Measurements from ENCODE around the gene NRXN3.

NRXN3 gene

DNA sequence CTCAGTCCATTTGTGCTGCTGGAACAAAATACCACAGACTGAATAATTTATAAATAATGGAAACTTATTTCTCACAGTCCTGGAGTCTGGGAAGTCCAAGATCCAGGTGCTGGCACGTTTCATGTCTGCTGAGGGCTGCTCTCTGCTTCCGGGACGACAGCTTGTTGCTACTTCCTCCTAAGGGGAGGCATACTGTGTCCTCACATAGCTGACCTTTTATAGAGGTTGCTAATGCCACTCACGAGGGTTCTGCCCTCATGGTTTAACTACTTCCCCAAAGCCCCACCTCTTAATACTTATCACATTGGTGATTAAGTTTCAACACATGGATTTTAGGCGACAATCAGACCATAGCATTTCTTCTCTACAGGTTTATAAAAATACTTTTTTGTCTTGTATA is 411.1 kb downstream of the NRXN3 start:
- TF ChIP-seq, protein P1, sequence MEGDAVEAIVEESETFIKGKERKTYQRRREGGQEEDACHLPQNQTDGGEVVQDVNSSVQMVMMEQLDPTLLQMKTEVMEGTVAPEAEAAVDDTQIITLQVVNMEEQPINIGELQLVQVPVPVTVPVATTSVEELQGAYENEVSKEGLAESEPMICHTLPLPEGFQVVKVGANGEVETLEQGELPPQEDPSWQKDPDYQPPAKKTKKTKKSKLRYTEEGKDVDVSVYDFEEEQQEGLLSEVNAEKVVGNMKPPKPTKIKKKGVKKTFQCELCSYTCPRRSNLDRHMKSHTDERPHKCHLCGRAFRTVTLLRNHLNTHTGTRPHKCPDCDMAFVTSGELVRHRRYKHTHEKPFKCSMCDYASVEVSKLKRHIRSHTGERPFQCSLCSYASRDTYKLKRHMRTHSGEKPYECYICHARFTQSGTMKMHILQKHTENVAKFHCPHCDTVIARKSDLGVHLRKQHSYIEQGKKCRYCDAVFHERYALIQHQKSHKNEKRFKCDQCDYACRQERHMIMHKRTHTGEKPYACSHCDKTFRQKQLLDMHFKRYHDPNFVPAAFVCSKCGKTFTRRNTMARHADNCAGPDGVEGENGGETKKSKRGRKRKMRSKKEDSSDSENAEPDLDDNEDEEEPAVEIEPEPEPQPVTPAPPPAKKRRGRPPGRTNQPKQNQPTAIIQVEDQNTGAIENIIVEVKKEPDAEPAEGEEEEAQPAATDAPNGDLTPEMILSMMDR (IDR thresholded peaks at IDR 0.05; ENCODE audit: low read depth, low read length, missing control alignments): no peak
- DNase-seq (ENCODE audit: low read depth): no peak
- H3K4me3 ChIP-seq (ENCODE audit: low read depth, low read length): no peak overlapping the region

DNA sequence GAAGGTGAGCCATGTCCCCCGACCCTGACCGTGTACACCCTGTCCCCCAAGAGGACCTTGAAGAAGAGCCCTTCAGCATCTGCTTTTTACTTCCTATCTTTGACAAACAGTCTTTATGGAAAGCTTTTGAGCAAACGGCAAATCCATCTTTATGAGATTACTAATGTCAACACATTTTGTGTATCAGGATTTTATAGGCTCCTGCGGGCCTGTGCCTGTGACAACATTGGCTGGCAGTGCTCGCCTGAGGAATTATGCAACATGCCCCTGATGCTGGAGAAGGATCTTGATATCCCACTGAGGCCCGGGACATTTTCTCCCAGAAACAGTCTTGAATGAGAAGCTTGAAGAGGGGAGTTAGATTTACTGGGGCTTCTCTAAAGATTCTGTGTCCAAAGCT is 416.5 kb downstream of the NRXN3 start:
- no peak for DNase-seq (ENCODE audit: low read depth)
- no peak overlapping the region for H3K4me3 ChIP-seq (ENCODE audit: low read depth, low read length)
- TF ChIP-seq, protein P1 (IDR thresholded peaks at IDR 0.05; ENCODE audit: low read depth, low read length, missing control alignments): no peak

DNA sequence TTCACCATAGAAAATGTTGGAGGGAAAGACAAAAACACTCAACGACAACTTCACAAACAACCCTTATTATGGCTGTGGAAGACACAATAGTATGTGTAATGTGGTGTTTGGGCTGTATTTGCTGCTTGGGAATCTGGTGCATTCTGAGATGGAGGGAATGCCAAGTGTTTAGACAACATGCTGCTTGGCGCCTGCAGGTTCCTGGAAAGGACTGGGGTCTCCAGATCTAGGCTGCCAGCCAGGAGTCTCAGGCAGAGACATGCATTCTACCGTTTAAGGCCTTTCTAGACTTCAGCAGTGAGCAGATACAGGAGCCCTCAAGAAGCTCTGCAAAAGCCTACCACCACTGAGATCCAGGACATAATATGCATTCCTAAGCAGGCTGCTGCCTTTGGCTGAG is 418.7 kb downstream of the NRXN3 start:
- DNase-seq (ENCODE audit: low read depth): no peak
- no peak overlapping the region for H3K4me3 ChIP-seq (ENCODE audit: low read depth, low read length)
- TF ChIP-seq, protein P1 (IDR thresholded peaks at IDR 0.05; ENCODE audit: low read depth, low read length, missing control alignments): no peak

DNA sequence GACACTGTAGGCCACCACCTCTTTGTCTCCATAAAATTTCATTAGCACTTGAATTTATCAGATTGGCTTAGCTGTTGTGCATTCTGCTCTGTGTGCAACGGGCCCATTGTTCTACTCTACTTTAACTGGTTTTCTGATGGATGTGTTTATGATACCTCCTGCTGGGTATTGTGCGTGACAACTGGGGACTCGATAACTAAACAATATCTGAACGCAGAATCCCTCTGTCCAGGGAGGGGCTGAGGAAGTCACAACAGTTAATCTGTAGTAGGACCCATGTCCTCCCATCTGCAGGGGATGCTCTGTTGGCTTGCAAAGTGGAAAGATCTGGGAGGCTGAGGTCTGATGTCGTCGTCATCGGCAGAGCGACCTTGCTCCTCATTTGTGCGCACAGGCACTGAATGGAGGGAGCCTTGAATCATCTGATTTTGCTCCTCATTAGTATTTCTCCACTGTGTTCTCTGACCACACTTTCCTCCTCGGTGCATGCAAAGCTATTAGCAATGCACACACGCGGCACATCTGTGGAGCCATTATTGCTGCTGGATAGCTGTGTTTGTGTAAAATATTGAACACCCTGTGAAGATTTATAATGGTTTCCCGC is 422.5 kb downstream of the NRXN3 start:
- DNase-seq (ENCODE audit: low read depth): no peak
- TF ChIP-seq, protein P1 (IDR thresholded peaks at IDR 0.05; ENCODE audit: low read depth, low read length, missing control alignments): no peak
- no peak overlapping the region for H3K4me3 ChIP-seq (ENCODE audit: low read depth, low read length)

DNA sequence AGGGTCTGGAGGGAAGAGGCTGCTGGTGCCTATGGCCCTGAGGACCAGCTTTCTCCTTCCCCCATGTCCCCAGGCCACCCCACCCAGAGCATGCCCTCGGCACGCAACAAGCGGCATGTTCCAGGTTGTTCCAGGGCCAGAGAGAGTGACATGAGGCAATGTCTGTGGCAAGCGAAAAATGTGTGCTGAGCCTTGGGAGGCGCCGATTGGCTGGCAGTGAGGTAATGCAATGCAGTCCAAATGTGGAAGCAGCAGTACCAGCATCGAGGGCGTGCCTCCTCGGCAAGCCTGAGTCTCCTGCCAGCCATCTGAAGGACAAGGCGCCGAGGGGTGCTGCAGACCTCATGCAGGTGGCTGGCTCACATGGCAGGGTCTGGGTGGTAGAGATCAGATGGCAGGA is 423.8 kb downstream of the NRXN3 start:
- no peak for DNase-seq (ENCODE audit: low read depth)
- TF ChIP-seq, protein P1 (IDR thresholded peaks at IDR 0.05; ENCODE audit: low read depth, low read length, missing control alignments): no peak
- H3K4me3 ChIP-seq (ENCODE audit: low read depth, low read length): no peak overlapping the region

DNA sequence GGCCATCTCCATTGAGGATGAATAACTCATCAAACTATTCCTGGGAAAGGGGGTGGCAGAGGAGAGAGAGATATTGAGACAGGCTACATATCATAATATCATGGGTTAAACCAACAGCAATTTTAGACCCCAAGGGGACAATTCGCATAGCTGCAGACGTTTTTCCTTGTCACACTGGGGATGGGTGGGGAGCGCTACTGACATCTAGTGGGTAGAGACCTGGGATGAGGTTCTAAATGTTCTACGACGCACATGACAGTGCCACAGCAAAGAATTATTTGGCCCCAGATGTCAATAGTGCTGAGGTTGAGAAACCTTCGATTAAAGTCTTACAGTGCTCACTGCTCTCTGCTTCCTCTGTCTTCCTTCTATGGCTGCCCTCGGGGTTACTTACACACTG is 425.6 kb downstream of the NRXN3 start:
- TF ChIP-seq, protein P1 (IDR thresholded peaks at IDR 0.05; ENCODE audit: low read depth, low read length, missing control alignments): peak; percentile 33
- no peak for DNase-seq (ENCODE audit: low read depth)
- H3K4me3 ChIP-seq (ENCODE audit: low read depth, low read length): no peak overlapping the region
